WERI-Rb-1 (cell line): Measurements from ENCODE around the gene GATM.

Source experiments
- DNase-seq: peaks from one replicate; pipeline ENCODE4 v3.0.0-alpha.2; 2020
- H3K27ac ChIP-seq: fragments of 250-450 bp; sonication (Bioruptor Pico); 2 replicates; pipeline ENCODE4 v1.5.1; 2020; ENCODE audit warnings: mild to moderate bottlenecking, moderate library complexity
- H3K27me3 ChIP-seq: fragments of 250-450 bp; sonication (Bioruptor Pico); 2 replicates; pipeline ENCODE4 v1.5.1; 2021; ENCODE audit warnings: mild to moderate bottlenecking, low read depth, moderate library complexity; ENCODE audit not compliant: insufficient read depth, severe bottlenecking
- H3K36me3 ChIP-seq: fragments of 250-450 bp; sonication (Bioruptor Pico); 2 replicates; pipeline ENCODE4 v1.5.1; 2020; ENCODE audit warnings: mild to moderate bottlenecking, moderate library complexity
- H3K4me3 ChIP-seq: 2 replicates; pipeline ENCODE4 v1.5.1; 2011; ENCODE audit warnings: low read depth, mild to moderate bottlenecking, control low read depth, low read length
- H3K9me3 ChIP-seq: fragments of 250-450 bp; sonication (Bioruptor Pico); 2 replicates; pipeline ENCODE4 v1.5.1; 2021; ENCODE audit warnings: mild to moderate bottlenecking, moderate library complexity; ENCODE audit not compliant: severe bottlenecking
- CTCF ChIP-seq: IDR thresholded peaks from 2 replicates; pipeline ENCODE4 v1.5.1; 2011; ENCODE audit warnings: low read depth, mild to moderate bottlenecking, control low read depth, inconsistent platforms, low read length

GATM gene

GRCh38 chr15:45347033-45347432 is 31.3 kb downstream of the GATM start:
- no peaks in the 10 kb centered on the region for H3K36me3 ChIP-seq
- no peaks in the 10 kb centered on the region for H3K9me3 ChIP-seq
- no peak for TF ChIP-seq CTCF
- H3K27ac ChIP-seq, result no peak overlapping the region
- no peak for DNase-seq
- H3K27me3 ChIP-seq, result no peaks in the 10 kb centered on the region
- no peak overlapping the region for H3K4me3 ChIP-seq

- no peak overlapping the region for H3K27ac ChIP-seq
- no peak for DNase-seq
- H3K27me3 ChIP-seq, result no peaks in the 10 kb centered on the region
These were observed 32.0 kb downstream of the GATM start for GRCh38 chr15:45346381-45346780.

GRCh38 chr15:45343258-45343860 is 35.0 kb downstream of the GATM start:
- H3K27me3 ChIP-seq, result no peaks in the 10 kb centered on the region
- H3K27ac ChIP-seq, result no peak overlapping the region
- no peaks in the 10 kb centered on the region for H3K9me3 ChIP-seq
- no peak for TF ChIP-seq CTCF
- H3K4me3 ChIP-seq, result no peak overlapping the region
- DNase-seq, result no peak
- H3K36me3 ChIP-seq, result no peaks in the 10 kb centered on the region

More at GRCh38 chr15:45346381-45346780, 32.0 kb downstream of the GATM start:
- TF ChIP-seq CTCF, result no peak
- no peaks in the 10 kb centered on the region for H3K9me3 ChIP-seq
- H3K4me3 ChIP-seq, result no peak overlapping the region
- H3K36me3 ChIP-seq, result no peaks in the 10 kb centered on the region

- Histone ChIP-seq H3K4me3 (no peak overlapping the region), H3K27ac (no peak overlapping the region)
These were observed 36.6 kb downstream of the GATM start for GRCh38 chr15:45341790-45342189.

GRCh38 chr15:45340429-45340828 is 37.9 kb downstream of the GATM start:
- Histone ChIP-seq H3K27me3 (no peaks in the 10 kb centered on the region), H3K27ac (no peak overlapping the region), H3K4me3 (no peak overlapping the region), H3K9me3 (no peaks in the 10 kb centered on the region), H3K36me3 (no peaks in the 10 kb centered on the region)
- TF ChIP-seq CTCF, result no peak
- no peak for DNase-seq

More at GRCh38 chr15:45341790-45342189, 36.6 kb downstream of the GATM start:
- H3K27me3 ChIP-seq, result no peaks in the 10 kb centered on the region
- no peaks in the 10 kb centered on the region for H3K36me3 ChIP-seq
- DNase-seq, result no peak
- no peak for TF ChIP-seq CTCF
- no peaks in the 10 kb centered on the region for H3K9me3 ChIP-seq

- H3K9me3 ChIP-seq, result no peaks in the 10 kb centered on the region
- no peak overlapping the region for H3K27ac ChIP-seq
- H3K36me3 ChIP-seq, result no peaks in the 10 kb centered on the region
- TF ChIP-seq CTCF, result no peak
- no peaks in the 10 kb centered on the region for H3K27me3 ChIP-seq
- H3K4me3 ChIP-seq, result no peak overlapping the region
- DNase-seq, result no peak
These were observed 39.9 kb downstream of the GATM start for GRCh38 chr15:45338417-45338816.
